K562 (cell line): ENCODE data around the gene C16orf74. TPM values are rescaled to one million over a fixed set of nuclear protein-coding genes. Genes with fewer than 3 reads are reported as not detected.

ENCODE experiments used
- ATAC-seq: fragments of 200-7000 bp; cut with Tn5 transposase; 3 replicates; pipeline ENCODE4 v1.9.1; 2020; ENCODE audit warnings: moderate library complexity
- BruUV-seq: library from RNA; stranded (reverse); fragments of 400-500 nt; replicated peaks from 2 replicates; lab custom pipeline; 2021; lab: Mats Ljungman, UMichigan
- CTCF ChIA-PET: fragments of 300-600 bp; formaldehyde crosslinking; extraction: SDS; loops from one replicate; lab custom pipeline; 2021; ENCODE audit warnings: low intra/inter-chr PET ratio; lab: Yijun Ruan, JAX
- POLR2A ChIA-PET: fragments of 300-600, 350-650 bp; sonication (Branson Sonifier 250); formaldehyde crosslinking; extraction: SDS; loops from one replicate; lab custom pipeline; 2021; ENCODE audit warnings: antibody characterized with exemption, inconsistent platforms; lab: Yijun Ruan, JAX
- DNase-seq, 4 experiments: peaks; one replicate each; pipeline versions ENCODE4 v3.0.0 to v3.0.0-alpha.2; 2011 to 2018; ENCODE audit warnings: low spot score in 3 of 4, mixed read lengths in 3 of 4; ENCODE audit errors: extremely low read depth in 1 of 4
- FAIRE-seq: peaks from 2 replicates; lab custom pipeline; 2011; peaks lifted over from hg19 to GRCh38; lab: Jason Lieb, UNC
- H2AFZ ChIP-seq: 2 replicates; pipeline ENCODE4 v1.6.0; 2011; ENCODE audit warnings: low read depth, low read length, control low read depth, inconsistent platforms
- H3K27ac ChIP-seq: fragments of 200-600 bp; 3 replicates; pipeline ENCODE4 v1.8.0; 2011; ENCODE audit warnings: low read depth, mild to moderate bottlenecking, control low read depth, inconsistent platforms, low read length, moderate library complexity, mixed read lengths; ENCODE audit errors: extremely low read depth
- H3K27me3 ChIP-seq, 2 experiments: fragments of 300-600 bp in 1 of 2; 2 replicates in 1 of 2; 3 replicates in 1 of 2; pipeline versions ENCODE4 v1.6.0 to v1.8.0; 2011; ENCODE audit warnings: inconsistent platforms in 2 of 2, low read length in 2 of 2, mild to moderate bottlenecking in 1 of 2, mixed read lengths in 1 of 2, moderate library complexity in 1 of 2; ENCODE audit not compliant: control insufficient read depth in 2 of 2, insufficient read depth in 2 of 2
- H3K36me3 ChIP-seq: fragments of 300-600 bp; 3 replicates; pipeline ENCODE4 v1.8.0; 2011; ENCODE audit warnings: mild to moderate bottlenecking, low read length, inconsistent platforms; ENCODE audit not compliant: control insufficient read depth, insufficient read depth
- H3K4me1 ChIP-seq, 2 experiments: fragments of 200-600 bp in 1 of 2; replicated peaks in 1 of 2; 2 replicates in 1 of 2; 3 replicates in 1 of 2; pipeline versions ENCODE4 v1.5.1 to v1.8.0; 2011; ENCODE audit warnings: inconsistent platforms in 2 of 2, low read length in 2 of 2, mild to moderate bottlenecking in 1 of 2, mixed read lengths in 1 of 2, moderate library complexity in 1 of 2; ENCODE audit not compliant: control insufficient read depth in 2 of 2, insufficient read depth in 2 of 2
- H3K4me2 ChIP-seq: 2 replicates; pipeline ENCODE4 v1.6.1; 2011; ENCODE audit warnings: low read length, control low read depth, inconsistent platforms, mixed read lengths; ENCODE audit not compliant: insufficient read depth
- H3K4me3 ChIP-seq: fragments of 200-600 bp; sonication (generic), shearing (Covaris generic); 2 replicates; pipeline ENCODE4 v1.5.1; 2016; ENCODE audit warnings: control low read depth, inconsistent platforms
- H3K79me2 ChIP-seq: fragments of 200-600 bp; 3 replicates; pipeline ENCODE4 v1.8.0; 2011; ENCODE audit warnings: low read length, inconsistent platforms; ENCODE audit not compliant: control insufficient read depth, insufficient read depth
- H3K9ac ChIP-seq, 2 experiments: 2 replicates each; pipeline versions ENCODE4 v1.6.0 to v1.6.1; 2011; ENCODE audit warnings: low read depth in 2 of 2, low read length in 2 of 2, control low read depth in 1 of 2, inconsistent platforms in 1 of 2, mild to moderate bottlenecking in 1 of 2, mixed read lengths in 1 of 2; ENCODE audit not compliant: insufficient read depth in 1 of 2
- H3K9me1 ChIP-seq: one replicate; pipeline ENCODE4 v1.6.0; 2011; ENCODE audit warnings: inconsistent platforms, mild to moderate bottlenecking, low read length, moderate library complexity; ENCODE audit not compliant: control insufficient read depth, insufficient read depth
- H3K9me3 ChIP-seq: replicated peaks from 2 replicates; pipeline ENCODE4 v1.5.1; 2011; ENCODE audit warnings: low read depth, low read length, inconsistent platforms; ENCODE audit not compliant: control insufficient read depth, insufficient read depth
- H4K20me1 ChIP-seq: replicated peaks from 2 replicates; pipeline ENCODE4 v1.6.1; 2011; ENCODE audit warnings: low read length, inconsistent platforms, mixed read lengths; ENCODE audit not compliant: control insufficient read depth, insufficient read depth
- CAMTA2 ChIP-seq: fragments of 250-450 bp; sonication (Bioruptor Pico); conservative IDR thresholded peaks from 2 replicates; pipeline ENCODE4 v1.5.1; 2022
- DNMT1 ChIP-seq: fragments of 450-650 bp; IDR thresholded peaks from 2 replicates; pipeline ENCODE4 v1.6.1; 2016; ENCODE audit warnings: antibody characterized with exemption, mild to moderate bottlenecking
- EZH2 ChIP-seq: IDR thresholded peaks from 2 replicates; pipeline ENCODE4 v1.6.1; 2012; ENCODE audit warnings: low read depth, mild to moderate bottlenecking, inconsistent platforms, low read length, borderline replicate concordance
- FOXK2 ChIP-seq, 2 experiments: fragments of 450-650 bp; IDR thresholded peaks in 1 of 2; conservative IDR thresholded peaks in 1 of 2; 2 replicates each; pipeline ENCODE4 v1.6.1; 2016; ENCODE audit warnings: low read depth in 2 of 2, mild to moderate bottlenecking in 1 of 2
- HMG20B ChIP-seq: fragments of 250-450 bp; sonication (Bioruptor Pico); IDR thresholded peaks from 2 replicates; pipeline ENCODE4 v1.5.0; 2021; ENCODE audit warnings: mild to moderate bottlenecking
- MLX ChIP-seq, 2 experiments: fragments of 450-650 bp in 1 of 2; sonication (generic) in 1 of 2; formaldehyde crosslinking; conservative IDR thresholded peaks; 2 replicates each; pipeline versions ENCODE4 v1.4.0 to v1.8.1; 2020 to 2022; ENCODE audit warnings: mild to moderate bottlenecking in 1 of 2, missing genetic modification reagents in 1 of 2
- SAP30 ChIP-seq: fragments of 200-600 bp; sonication (generic); IDR thresholded peaks from 2 replicates; pipeline ENCODE4 v1.6.1; 2012; ENCODE audit warnings: borderline replicate concordance, low read depth, mild to moderate bottlenecking, moderate library complexity, low read length, control low read depth, inconsistent platforms; ENCODE audit not compliant: insufficient read depth, poor library complexity, severe bottlenecking
- SIRT6 ChIP-seq: IDR thresholded peaks from one replicate; pipeline ENCODE4 v1.6.1; 2012; ENCODE audit warnings: low read depth, mild to moderate bottlenecking, control low read depth, inconsistent platforms, low read length, moderate library complexity
- SMAD1 ChIP-seq: fragments of 150-350 bp; IDR thresholded peaks from 2 replicates; pipeline ENCODE4 v1.6.1; 2014; ENCODE audit warnings: low read length, low read depth; ENCODE audit not compliant: partially characterized antibody
- SRF ChIP-seq, 2 experiments: fragments of 250-450, 450-650 bp in 1 of 2; sonication (Bioruptor Pico) in 1 of 2; sonication (generic) in 1 of 2; formaldehyde crosslinking; IDR thresholded peaks; 2 replicates each; pipeline versions ENCODE4 v1.5.0 to v1.5.1; 2020 to 2022; ENCODE audit warnings: mild to moderate bottlenecking in 1 of 2, missing genetic modification reagents in 1 of 2
- TRIM28 ChIP-seq: fragments of 450-650 bp; IDR thresholded peaks from 2 replicates; pipeline ENCODE4 v1.6.1; 2017
- ZBTB33 ChIP-seq: sonication (generic); formaldehyde crosslinking; IDR thresholded peaks from 2 replicates; pipeline ENCODE4 v1.8.1; 2023; ENCODE audit warnings: mild to moderate bottlenecking, missing genetic modification reagents
- ZHX1 ChIP-seq: fragments of 150-350 bp; conservative IDR thresholded peaks from 2 replicates; pipeline ENCODE4 v1.6.1; 2014; ENCODE audit warnings: low read length
- ZNF184 ChIP-seq: sonication (generic); formaldehyde crosslinking; IDR thresholded peaks from 2 replicates; pipeline ENCODE4 v1.5.0; 2020; ENCODE audit warnings: missing genetic modification reagents
- ZNF282 ChIP-seq: sonication (generic); formaldehyde crosslinking; IDR thresholded peaks from 2 replicates; pipeline ENCODE4 v1.8.1; 2023; ENCODE audit warnings: missing genetic modification reagents
- ZNF445 ChIP-seq: fragments of 250-450 bp; sonication (Bioruptor Pico); IDR thresholded peaks from 2 replicates; pipeline ENCODE4 v1.4.0; 2020; ENCODE audit warnings: low read depth, mild to moderate bottlenecking, moderate library complexity
- ZNF668 ChIP-seq: fragments of 250-450 bp; sonication (Bioruptor Pico); IDR thresholded peaks from 2 replicates; pipeline ENCODE4 v1.8.0; 2022; ENCODE audit warnings: mild to moderate bottlenecking, inconsistent platforms
- WGBS: fragments of 100-300 bp; shearing (Covaris generic); methylation state at CpG from one replicate; pipeline ENCODE4 v1.1.6; 2016; ENCODE audit warnings: low coverage, mixed read lengths; ENCODE audit not compliant: insufficient coverage; ENCODE audit errors: missing lambda C conversion rate; 5-methylcytosine and 5-hydroxymethylcytosine counted together
- in situ Hi-C: fragments of 300-500 bp; cut with MboI; formaldehyde crosslinking; loops from 4 replicates; pipeline ENCODE4 v1.15.0; 2018; ENCODE audit warnings: inconsistent platforms, mixed read lengths
- intact Hi-C: fragments of 100-400 bp; cut with micrococcal nuclease; formaldehyde crosslinking; loops from 2 replicates; pipeline ENCODE4 v1.14.2; 2022
- polyA plus RNA-seq, 8 experiments: library from polyadenylated mRNA; depleted of rRNA in 4 of 8; stranded (reverse) in 5 of 8; unstranded in 3 of 8; fragments of >200 nt; fragmentation: Nextera tagmentation in 2 of 8; fragmentation: Illumina TruSeq in 1 of 8; extraction: Ambion mirVana in 2 of 8; extraction: Trizol in 1 of 8; gene quantifications; 2 replicates each; pipeline versions ENCODE4 v1.2.1 to v1.2.3, GENCODE V29; 2011 to 2014; ENCODE audit warnings: inconsistent platforms in 1 of 8, missing spikeins in 1 of 8
- total RNA-seq, 7 experiments: library from RNA; depleted of rRNA in 6 of 7; stranded (reverse); fragments of >200 nt in 6 of 7; fragmentation: Illumina TruSeq in 2 of 7; extraction: Trizol in 2 of 7; gene quantifications; 2 replicates each; pipeline versions ENCODE4 v1.2.1 to v1.2.3, GENCODE V29; 2011 to 2021; ENCODE audit warnings: low replicate concordance in 1 of 7

Gene C16orf74
- total and polyA plus RNA-seq, 9 of the 15 experiments (the other 6 are each of a cell fraction or from before 2014, with no cell fraction given) = not detected

DNA sequence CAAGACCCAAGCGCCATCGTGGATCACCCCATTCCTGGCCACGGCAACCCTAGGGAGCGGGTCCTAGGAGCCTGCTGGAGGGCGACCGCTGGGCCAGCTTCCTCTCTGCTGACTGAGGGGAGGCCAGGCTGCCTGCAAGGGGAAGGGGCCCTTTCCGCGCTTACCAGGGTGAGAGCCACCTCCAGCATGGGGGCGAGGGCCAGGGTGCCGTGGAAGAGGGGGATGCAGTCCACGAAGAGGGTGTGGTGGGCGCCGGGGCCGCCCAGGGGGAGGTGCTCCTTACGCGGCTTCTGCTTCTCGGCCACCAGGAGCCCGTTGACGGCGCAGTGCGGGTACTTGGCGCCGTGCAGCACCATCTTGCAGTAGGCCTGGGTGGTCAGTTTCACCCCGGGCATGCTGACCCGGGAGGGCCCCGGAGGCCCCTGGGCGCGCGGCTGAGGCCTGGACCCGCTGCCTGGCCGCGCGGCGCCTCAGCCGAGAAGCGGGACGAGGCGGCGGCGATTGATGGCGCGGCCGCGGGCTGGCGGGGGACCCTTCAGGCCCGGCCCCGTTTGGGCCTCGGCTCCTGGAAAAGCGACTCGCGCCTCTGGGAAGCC lies 48.1 kb upstream of the C16orf74 start:
- peak overlapping the region; percentile 94 for H3K4me2 ChIP-seq
- intact Hi-C loops (no loop called here), in situ Hi-C loops (no loop called here)
- DNase-seq (peak; percentile 53 to 90 (median 80)), ATAC-seq (peak; percentile 70), FAIRE-seq (no peak)
- POLR2A ChIA-PET = no interaction called here
- H2AFZ ChIP-seq = peak overlapping the region; percentile 82
- peaks cover 93% of the 10 kb centered on the region for H3K79me2 ChIP-seq
- CTCF ChIA-PET = no interaction called here
- no peaks in the 10 kb centered on the region for H3K9me3 ChIP-seq
- H3K27ac ChIP-seq = peak overlapping the region; percentile 96
- H3K4me3 ChIP-seq = peak overlapping the region; percentile 97
- peaks cover 11 to 13% of the 10 kb centered on the region in 2 experiments; a peak in 4 of 5 replicates for H3K4me1 ChIP-seq
- WGBS = under 1% methylated on average over 32 of the region's 51 CpGs
- BruUV-seq = no TSS peak
- H3K27me3 ChIP-seq = no peaks in the 10 kb centered on the region
- H3K9me1 ChIP-seq = peaks cover 6% of the 10 kb centered on the region
- H3K36me3 ChIP-seq = peaks cover 72% of the 10 kb centered on the region
- H3K9ac ChIP-seq = peak overlapping the region; percentile 96
- peaks cover 15% of the 10 kb centered on the region for H4K20me1 ChIP-seq
- TF ChIP-seq EZH2 = no peak
- TF ChIP-seq CAMTA2 = no peak
- TF ChIP-seq ZBTB33 (CRISPR knock-in tag) = no peak
- TF ChIP-seq ZNF445 (CRISPR knock-in tag) = no peak
- TF ChIP-seq ZHX1 = no peak
- no peak for TF ChIP-seq ZNF668 (CRISPR knock-in tag)
- TF ChIP-seq MLX (CRISPR knock-in tag; conservative IDR thresholded peaks at IDR 0.05) = no peak
- TF ChIP-seq TRIM28 = no peak
- TF ChIP-seq HMG20B (CRISPR knock-in tag) = no peak
- TF ChIP-seq SMAD1 = peak; percentile 28
- peak; percentile 63 for TF ChIP-seq SAP30
- no peak for TF ChIP-seq FOXK2 (conservative IDR thresholded peaks at IDR 0.05 in 1 of 2, IDR thresholded peaks at IDR 0.05 in 1 of 2; ENCODE audit: low read depth in 2 of 2)
- TF ChIP-seq SRF (CRISPR knock-in tag; IDR thresholded peaks at IDR 0.05) = no peak
- no peak for TF ChIP-seq SIRT6
- no peak for TF ChIP-seq ZNF184 (CRISPR knock-in tag)
- TF ChIP-seq DNMT1 = no peak
- no peak for TF ChIP-seq ZNF282 (CRISPR knock-in tag)
